ENCODE measurements around the gene TBL1X.
"Not testable (repeated sequence)": the region's sequence is repeated elsewhere in the genome, so short reads cannot be mapped to it uniquely, and the experiment has no call there.

TBL1X gene

GRCh38 chrX:9459186-9459748 lies 5.6 kb upstream of the TBL1X start:
- no peak for DNase-seq

DNA sequence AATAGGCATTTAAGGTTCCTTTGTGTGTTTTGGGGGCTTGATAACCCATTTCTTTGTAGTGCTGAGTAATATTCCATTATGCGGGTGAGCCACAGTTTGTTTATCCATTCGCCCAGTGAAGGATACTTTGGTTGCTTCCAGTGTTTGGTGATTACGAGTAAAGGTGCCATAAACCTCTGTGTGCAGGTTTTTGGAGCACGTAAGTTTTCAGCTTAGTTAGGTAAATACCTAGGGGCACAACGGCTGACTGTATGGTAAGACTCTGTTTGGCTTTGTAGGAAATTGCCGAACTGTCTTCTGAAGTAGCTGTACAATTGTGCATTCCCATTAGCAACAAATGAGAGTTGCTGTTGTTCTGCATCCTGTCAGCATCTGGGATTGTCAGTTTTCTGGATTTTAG lies 3.8 kb upstream of the TBL1X start:
- no peak for DNase-seq

- no peak for DNase-seq
These were observed 2.4 kb upstream of the TBL1X start for GRCh38 chrX:9462456-9462855.

DNA sequence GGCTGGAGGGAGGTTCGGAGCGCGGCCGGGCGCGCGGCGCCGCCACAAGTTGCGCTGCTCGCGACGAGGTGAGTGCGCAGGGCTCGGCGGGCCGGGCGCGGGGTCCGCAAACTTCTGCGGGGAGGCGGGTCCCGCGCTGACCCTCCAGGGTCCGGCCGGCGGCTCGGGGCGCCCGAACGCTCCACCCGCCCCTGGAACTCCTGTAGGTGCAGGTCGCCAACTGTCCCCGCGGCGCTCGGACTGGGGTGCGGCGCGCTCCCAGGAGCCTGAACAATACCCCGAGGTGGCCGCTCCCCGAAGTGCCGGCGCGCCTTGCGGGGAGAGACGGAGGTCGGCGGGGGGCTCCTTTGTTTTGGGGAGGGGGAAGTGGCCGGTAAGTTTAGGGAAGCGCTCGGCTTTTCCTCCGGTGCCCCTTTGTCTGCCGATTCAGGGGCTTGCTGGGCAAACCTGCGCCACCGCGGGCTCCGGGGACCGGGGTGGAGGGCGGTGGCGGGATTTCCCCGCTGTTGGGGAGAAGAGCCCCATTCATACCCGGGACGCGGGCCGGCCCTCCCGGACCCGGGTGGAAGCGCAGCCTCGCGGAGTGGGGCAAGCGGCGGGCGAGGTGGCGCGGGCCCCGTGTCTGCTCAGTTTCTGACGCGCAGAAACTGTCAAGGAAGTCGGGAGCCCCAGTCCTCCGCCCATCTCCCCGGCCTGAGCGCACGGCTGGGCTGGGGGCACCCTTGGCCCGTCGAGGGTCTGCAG lies 694 bp downstream of the TBL1X start:
- DNase-seq: peak in 1 of 2 experiments; percentile 48

DNA sequence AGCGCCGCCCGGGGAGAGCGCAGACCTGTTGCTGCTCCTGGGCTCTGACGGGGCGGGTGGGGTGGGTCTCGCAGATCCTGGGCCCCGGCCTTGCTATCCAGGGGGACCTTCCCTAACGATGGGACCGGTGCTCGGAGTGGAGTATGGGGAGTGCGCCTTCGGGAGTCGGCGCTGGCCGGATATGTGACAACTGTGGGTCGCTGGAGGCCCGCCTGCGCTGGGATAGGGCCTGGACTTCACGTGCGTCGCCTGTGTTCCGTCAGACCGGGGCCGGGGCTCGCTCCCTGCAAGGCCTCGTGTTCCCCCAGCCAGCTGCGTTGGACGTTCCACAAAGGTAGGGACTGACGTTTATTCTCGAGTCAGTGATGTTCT lies 1.3 kb downstream of the TBL1X start:
- peak; percentile 36 to 60 for DNase-seq

DNA sequence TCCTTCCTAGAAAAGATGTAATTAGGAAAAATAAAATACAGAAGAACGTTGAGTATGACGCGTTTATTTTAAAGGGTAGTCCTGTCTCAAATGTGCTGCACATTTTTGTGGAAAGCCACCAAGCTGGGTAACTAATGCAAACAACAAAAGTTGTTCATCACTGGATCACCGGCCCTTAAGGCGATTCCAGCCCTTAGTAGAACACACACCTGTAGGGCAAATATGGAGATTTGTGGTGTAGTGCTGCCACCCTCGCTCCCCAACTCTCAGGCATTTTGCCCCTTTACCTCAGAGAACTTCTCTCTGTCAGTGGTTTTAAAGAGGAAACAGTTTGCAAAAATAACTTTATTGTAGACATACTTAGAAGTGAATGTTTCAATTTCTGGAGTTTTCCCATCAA lies 1.9 kb downstream of the TBL1X start:
- DNase-seq: peak in 1 of 2 experiments; percentile 14

DNA sequence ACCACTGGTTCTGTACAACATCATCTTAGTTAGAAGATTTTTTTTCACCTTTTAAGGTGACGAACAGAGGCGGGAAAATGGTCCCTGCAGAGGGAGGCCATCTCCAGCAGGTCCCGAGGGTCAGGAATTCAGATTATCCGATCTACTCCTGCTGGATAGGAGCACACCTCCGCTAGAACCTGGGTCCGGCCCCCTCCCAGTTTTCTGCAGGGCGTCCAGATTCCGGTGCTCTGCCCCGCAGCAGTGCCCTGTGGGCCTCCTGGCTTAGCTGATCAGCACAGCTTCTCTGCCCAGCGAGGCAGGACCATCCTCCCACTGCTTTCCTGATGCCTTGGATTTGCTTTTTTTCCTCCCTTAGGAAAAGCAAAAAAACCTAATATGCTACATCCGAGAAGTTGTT lies 2.3 kb downstream of the TBL1X start:
- no peak for DNase-seq

DNA sequence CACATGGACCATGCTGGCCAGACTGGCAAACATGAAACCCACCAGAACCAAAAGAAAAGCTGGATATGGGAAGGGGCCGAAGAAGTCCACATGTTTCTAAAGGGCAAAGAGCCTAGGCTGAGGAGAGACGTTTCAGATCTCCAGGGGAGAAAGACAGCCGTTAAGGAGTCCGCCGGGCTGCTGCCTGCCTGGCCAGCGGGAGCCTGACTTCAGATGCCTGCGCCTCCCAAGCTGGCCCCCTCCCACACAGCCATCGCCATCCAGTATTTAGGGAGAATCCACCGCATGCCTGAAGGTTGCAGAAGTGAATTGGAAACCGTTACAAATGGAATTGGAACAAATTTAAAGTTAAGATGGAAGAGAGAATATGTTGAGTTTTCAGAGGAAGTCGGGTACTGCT lies 2.9 kb downstream of the TBL1X start:
- DNase-seq: no peak

- DNase-seq: no peak
These were observed 6.7 kb downstream of the TBL1X start for GRCh38 chrX:9471571-9471985.

- DNase-seq: no peak
These were observed 8.8 kb downstream of the TBL1X start for GRCh38 chrX:9473708-9474107.

- not testable (repeated sequence) for DNase-seq
These were observed 10.6 kb downstream of the TBL1X start for GRCh38 chrX:9475417-9475816.

- DNase-seq: no peak
These were observed 11.1 kb downstream of the TBL1X start for GRCh38 chrX:9475984-9476383.

DNA sequence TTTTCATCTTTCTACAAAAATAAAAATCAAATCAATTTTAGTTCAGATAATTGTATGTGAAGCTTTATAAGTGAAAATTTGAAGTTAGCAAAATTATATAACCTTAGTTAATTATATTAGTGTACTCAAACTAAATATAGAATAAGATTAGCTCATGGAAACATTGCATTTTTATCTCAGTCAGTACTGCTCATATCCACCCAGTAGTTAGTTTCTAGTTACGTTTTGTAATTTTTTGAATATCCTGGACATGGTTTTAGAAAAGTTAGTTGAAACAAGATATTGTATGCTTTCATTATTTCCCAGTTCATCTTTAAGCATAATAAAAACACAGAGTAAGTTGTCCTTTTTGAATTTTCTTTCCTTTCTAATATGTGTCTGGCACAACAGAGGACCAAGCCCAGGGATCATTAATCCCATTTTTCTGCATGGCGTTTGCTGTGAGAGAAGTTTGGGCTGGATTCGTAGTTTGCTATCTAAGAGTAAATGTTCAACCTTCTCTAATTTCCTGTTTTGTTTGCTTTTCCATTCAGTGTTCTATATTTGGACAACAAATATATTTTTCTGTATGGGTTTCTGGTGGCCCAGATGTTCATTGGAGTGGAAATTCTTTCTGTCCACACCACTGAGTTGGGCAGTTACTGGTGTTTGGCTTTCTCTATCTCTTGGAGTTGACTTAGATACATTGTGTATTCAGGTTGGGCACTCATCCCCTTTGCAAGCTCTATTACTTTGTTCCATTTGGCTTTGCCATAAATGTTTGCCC lies 12.1 kb downstream of the TBL1X start:
- DNase-seq: peak in 1 of 2 experiments; percentile 50

DNA sequence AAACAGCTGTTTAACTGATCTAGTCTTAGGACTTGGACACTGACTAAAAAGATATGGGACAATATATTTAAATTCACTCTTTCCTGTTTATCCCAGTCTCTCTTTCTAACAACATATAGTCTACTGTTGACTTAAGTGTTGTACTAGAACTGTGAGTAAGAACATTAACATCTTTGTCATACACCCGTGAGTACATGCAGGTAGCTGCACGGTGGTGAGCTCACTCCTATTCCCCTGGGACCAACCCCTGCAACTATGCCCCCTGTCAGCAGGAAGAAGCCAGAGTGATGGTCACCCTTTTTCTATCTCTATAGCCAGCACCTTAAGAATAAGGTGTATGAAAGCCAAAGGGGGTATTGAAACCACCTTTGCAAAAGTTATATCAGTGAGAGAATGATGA lies 17.6 kb downstream of the TBL1X start:
- DNase-seq: no peak

DNA sequence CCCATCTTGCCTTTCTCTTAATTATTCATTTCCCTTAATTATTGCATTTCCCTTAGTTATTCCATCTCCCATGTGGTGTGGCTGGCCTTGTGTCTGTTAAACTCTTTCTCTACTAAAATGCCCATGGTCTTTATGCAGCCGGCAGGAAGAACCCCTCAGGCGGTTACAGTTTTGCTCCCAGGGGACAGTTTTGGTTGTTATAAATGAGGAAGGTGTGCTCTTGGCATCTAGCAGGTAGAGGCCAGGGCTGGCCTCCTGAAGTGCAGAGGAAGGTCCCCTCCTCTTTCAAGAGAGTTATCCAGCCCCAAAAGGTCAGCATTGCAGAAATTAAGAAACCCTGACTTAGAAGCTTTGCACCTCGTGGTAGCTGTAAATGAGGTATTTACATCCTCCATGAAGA lies 18.0 kb downstream of the TBL1X start:
- DNase-seq: no peak

DNA sequence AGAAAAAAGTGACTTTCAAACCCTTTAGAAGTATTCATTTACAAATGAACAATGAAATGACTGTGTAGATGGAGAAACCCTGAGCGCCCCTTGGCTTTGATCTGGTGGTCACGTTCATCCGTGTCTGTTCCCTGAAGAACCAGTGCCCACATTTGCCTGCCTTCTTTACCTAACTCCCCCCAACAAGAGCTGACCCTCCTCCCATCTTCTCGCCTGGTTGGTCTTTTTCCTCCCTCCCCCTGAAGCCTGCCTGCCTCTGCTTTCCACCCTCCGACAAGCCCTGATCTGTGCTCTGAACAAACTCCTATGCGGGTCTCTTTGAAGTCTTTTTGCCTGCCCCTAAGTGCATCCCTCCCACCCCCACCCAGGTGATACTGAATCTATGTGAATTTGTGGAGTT lies 18.5 kb downstream of the TBL1X start:
- DNase-seq: no peak

DNA sequence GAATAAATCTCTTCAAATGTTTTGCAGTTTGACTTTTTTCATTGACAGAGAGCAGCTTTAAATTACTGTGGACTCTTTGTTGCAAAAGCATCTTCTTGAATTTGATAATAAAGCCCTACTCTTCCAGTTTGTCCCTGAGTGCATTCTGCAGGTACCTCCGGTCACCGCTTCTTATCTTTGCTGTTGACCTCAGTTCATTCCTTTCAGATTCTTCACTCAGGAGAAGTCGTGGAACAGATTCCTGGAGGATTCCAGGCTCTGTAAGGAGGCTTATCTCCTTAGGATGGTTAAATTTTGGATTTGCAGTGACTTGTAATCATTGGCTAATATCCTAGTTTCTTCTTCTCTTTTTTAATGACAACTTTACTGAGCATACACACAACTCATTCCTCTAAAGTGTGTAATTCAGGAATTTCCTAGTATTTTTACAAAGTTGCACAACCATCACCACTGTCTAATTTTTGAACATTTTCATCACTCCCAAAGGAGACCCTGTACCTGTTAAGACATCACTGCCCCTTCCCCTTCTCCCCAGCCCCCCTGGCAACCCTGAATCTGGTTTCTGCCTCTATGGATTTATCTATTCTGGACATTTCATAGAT lies 22.0 kb downstream of the TBL1X start:
- no peak for DNase-seq

DNA sequence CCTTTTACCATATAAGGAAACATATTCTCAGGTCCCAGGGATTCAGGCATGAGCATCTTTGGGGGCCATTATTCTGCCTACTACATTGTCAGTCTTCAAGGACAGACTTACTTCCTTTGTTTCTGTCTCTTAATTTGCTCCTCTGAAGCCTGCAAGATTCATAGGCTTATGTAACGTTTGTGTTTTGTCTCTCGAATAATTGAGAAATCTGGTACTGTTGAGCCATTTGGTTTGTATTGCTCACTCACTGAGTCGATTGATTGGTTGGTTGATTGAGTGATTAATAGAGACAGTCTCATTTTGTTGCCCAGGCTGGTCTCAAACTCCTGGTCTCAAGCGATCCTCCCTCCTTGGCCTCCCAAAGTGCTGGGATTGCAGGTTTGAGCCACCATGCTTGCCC lies 23.7 kb downstream of the TBL1X start:
- no peak for DNase-seq

DNA sequence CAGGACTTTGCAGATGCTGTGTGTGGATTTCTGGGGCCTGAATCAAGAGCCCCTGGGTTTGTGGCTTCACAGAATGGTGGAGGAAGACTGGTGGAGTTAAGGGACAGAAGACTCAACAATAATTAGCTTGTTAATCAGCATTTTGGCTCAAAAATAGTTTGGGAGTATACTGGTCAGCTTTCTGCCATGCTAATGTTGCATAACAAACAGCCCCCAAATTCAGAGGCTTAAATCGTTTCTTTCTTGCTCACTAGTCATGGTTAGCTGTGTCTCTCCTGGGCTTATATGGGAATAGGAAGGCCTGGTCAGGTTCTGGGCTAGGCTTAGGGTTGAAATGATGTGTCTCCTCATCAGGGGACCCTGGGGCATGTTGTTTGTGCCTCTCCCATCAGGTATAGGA lies 24.4 kb downstream of the TBL1X start:
- DNase-seq: no peak

DNA sequence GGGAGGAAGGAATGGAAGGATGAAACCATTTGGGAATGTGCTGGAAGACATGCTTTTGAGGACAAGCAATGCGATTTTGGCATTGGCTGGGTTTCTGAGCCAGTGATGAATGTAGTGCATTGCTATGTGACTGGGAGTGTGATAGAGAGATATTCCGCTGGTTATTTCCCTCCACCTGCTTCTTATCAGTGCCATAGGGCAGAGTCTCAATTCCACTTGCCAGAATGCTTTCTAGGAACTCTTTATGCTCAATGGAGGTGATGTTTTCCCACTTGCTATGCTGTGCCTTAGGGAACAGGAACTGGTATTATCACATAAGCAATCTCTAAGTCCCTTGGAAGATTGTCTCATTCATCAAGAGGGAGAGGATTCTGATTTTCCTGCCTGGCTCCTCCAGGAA lies 28.0 kb downstream of the TBL1X start:
- DNase-seq: no peak

DNA sequence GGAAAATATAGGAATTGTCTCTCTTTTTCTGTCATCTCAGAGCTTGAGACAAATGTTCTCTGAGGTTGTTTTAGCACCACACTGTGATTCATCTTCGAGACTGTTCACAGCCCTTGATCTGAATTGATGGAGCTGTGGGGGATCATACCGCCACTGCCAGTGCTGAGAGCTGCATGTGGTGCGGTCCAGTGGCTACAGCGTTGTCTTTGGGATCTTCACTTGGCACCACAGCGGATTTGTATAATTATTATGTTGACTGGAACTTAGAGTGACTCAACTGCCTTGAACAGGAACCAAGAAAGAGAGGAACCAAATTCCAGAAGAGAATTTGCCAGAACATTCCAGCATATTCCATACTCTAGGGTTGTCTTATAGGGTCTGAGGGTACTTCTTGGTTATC lies 29.1 kb downstream of the TBL1X start:
- no peak for DNase-seq

- DNase-seq: no peak
These were observed 29.9 kb downstream of the TBL1X start for GRCh38 chrX:9494771-9495170.

DNA sequence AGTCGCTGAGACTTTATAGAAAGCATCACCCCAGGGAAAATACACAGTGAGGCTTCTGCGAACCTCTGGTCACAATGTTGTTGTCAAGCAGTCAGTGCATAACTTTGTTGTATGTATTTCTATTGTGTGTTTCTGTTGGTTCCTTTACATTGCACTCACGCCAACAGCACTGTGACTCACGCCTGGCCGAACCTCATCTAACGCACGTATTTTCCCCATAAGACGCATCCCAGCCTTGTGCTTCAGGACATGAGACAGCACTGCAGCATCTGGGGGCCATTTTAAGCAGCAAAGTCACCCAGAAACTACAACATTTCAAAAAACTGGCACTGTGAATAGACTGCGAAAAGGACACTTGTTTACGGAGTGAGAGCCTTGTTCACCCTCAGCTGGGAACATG lies 30.6 kb downstream of the TBL1X start:
- no peak for DNase-seq

- DNase-seq: no peak
These were observed 33.4 kb downstream of the TBL1X start for GRCh38 chrX:9498236-9498635.
